Neural cell (in vitro differentiated cells): ENCODE measurements around the gene SLITRK1. TPM values are rescaled to one million over a fixed set of nuclear protein-coding genes. Genes with fewer than 3 reads are reported as not detected.
A peak's percentile ranks its signal among the peaks of the same experiment; 100 is the strongest.

Experiments
- H2AFZ ChIP-seq: fragments of 200-600, 300-800 bp; sonication (generic), shearing (Covaris generic); 2 replicates; pipeline ENCODE4 v1.6.0; 2014; ENCODE audit warnings: low read depth, mild to moderate bottlenecking, antibody characterized with exemption, low read length, moderate library complexity
- H3F3A ChIP-seq: fragments of 200-600 bp; shearing (Covaris generic); 2 replicates; pipeline ENCODE4 v1.6.1; 2016; ENCODE audit warnings: mild to moderate bottlenecking, moderate library complexity, mixed read lengths, antibody characterized with exemption, low read length; ENCODE audit not compliant: insufficient read depth, poor library complexity, severe bottlenecking
- H3K27ac ChIP-seq: fragments of 200-600, 300-800 bp; sonication (generic), shearing (Covaris generic); 2 replicates; pipeline ENCODE4 v1.5.1; 2014; ENCODE audit warnings: mild to moderate bottlenecking, low read length, moderate library complexity
- H3K27me3 ChIP-seq: fragments of 300-800, 200-600 bp; sonication (generic), shearing (Covaris generic); 2 replicates; pipeline ENCODE4 v1.6.0; 2014; ENCODE audit warnings: mild to moderate bottlenecking, low read depth, low read length, moderate library complexity; ENCODE audit not compliant: insufficient read depth
- H3K36me3 ChIP-seq: fragments of 300-800, 200-600 bp; sonication (generic), shearing (Covaris generic); 2 replicates; pipeline ENCODE4 v1.5.1; 2014; ENCODE audit warnings: mild to moderate bottlenecking, antibody characterized with exemption, low read length, moderate library complexity; ENCODE audit not compliant: insufficient read depth
- H3K4me2 ChIP-seq: fragments of 300-800, 200-600 bp; sonication (generic), shearing (Covaris generic); 2 replicates; pipeline ENCODE4 v1.6.0; 2014; ENCODE audit warnings: mild to moderate bottlenecking, low read length
- H3K4me3 ChIP-seq: fragments of 300-800, 200-600 bp; sonication (generic), shearing (Covaris generic); 2 replicates; pipeline ENCODE4 v1.5.1; 2014; ENCODE audit warnings: mild to moderate bottlenecking, low read length, moderate library complexity
- H3K79me2 ChIP-seq: fragments of 200-600 bp; shearing (Covaris generic); replicated peaks from 2 replicates; pipeline ENCODE4 v1.6.0; 2014; ENCODE audit warnings: mild to moderate bottlenecking, low read length, moderate library complexity; ENCODE audit not compliant: insufficient read depth
- H3K9ac ChIP-seq: fragments of 300-800, 200-600 bp; sonication (generic), shearing (Covaris generic); 2 replicates; pipeline ENCODE4 v1.6.1; 2016; ENCODE audit warnings: mild to moderate bottlenecking, low read length, mixed read lengths
- H3K9me2 ChIP-seq: fragments of 200-600 bp; shearing (Covaris generic); 2 replicates; pipeline ENCODE4 v1.6.1; 2016; ENCODE audit warnings: mild to moderate bottlenecking, low read length, mixed read lengths; ENCODE audit not compliant: insufficient read depth
- H3K9me3 ChIP-seq: fragments of 200-600, 300-800 bp; sonication (generic), shearing (Covaris generic); 2 replicates; pipeline ENCODE4 v1.6.1; 2016; ENCODE audit warnings: mild to moderate bottlenecking, mixed run types, low read length, moderate library complexity, mixed read lengths
- H4K20me1 ChIP-seq: fragments of 200-600 bp; shearing (Covaris generic); 2 replicates; pipeline ENCODE4 v1.6.1; 2016; ENCODE audit warnings: mild to moderate bottlenecking, mixed run types; ENCODE audit not compliant: insufficient read depth
- EP300 ChIP-seq: fragments of 450-650 bp; conservative IDR thresholded peaks from 2 replicates; pipeline ENCODE4 v1.6.1; 2014; ENCODE audit warnings: antibody characterized with exemption, mild to moderate bottlenecking, moderate library complexity; ENCODE audit not compliant: poor library complexity, severe bottlenecking
- EZH2 ChIP-seq: fragments of 200-600, 300-800 bp; shearing (Covaris generic), sonication (generic); IDR thresholded peaks from 2 replicates; pipeline ENCODE4 v1.6.1; 2014; ENCODE audit warnings: antibody characterized with exemption, low read length, borderline replicate concordance, mild to moderate bottlenecking; ENCODE audit not compliant: insufficient read depth, poor library complexity, severe bottlenecking
- MXI1 ChIP-seq: fragments of 450-650 bp; conservative IDR thresholded peaks from 2 replicates; pipeline ENCODE4 v1.6.1; 2014; ENCODE audit warnings: antibody characterized with exemption, mild to moderate bottlenecking; ENCODE audit not compliant: poor library complexity, severe bottlenecking
- POLR2AphosphoS5 ChIP-seq: IDR thresholded peaks from 2 replicates; pipeline ENCODE4 v1.6.1; 2012
- RAD21 ChIP-seq: fragments of 450-650 bp; conservative IDR thresholded peaks from 2 replicates; pipeline ENCODE4 v1.6.1; 2014; ENCODE audit warnings: antibody characterized with exemption, mild to moderate bottlenecking, moderate library complexity
- SMC3 ChIP-seq: fragments of 450-650 bp; conservative IDR thresholded peaks from 2 replicates; pipeline ENCODE4 v1.6.1; 2014; ENCODE audit warnings: antibody characterized with exemption, mild to moderate bottlenecking, moderate library complexity; ENCODE audit not compliant: poor library complexity
- TAF1 ChIP-seq: IDR thresholded peaks from 2 replicates; pipeline ENCODE4 v1.6.1; 2012; ENCODE audit warnings: low read depth
- polyA plus RNA-seq: library from polyadenylated mRNA; depleted of rRNA; stranded (reverse); fragments of >200 nt; gene quantifications from 2 replicates; pipeline ENCODE4 v1.2.3, GENCODE V29; 2014
- TF ChIP-seq, protein P1 (sequence below): fragments of 450-650 bp; IDR thresholded peaks from 2 replicates; pipeline ENCODE4 v1.5.1; 2014; ENCODE audit warnings: antibody characterized with exemption, mild to moderate bottlenecking, moderate library complexity; ENCODE audit not compliant: poor library complexity, severe bottlenecking
- TF ChIP-seq, protein P2 (sequence below): IDR thresholded peaks from 2 replicates; pipeline ENCODE4 v1.6.1; 2012; ENCODE audit warnings: borderline replicate concordance

SLITRK1 gene
- polyA plus RNA-seq, 1 donor from 2014 or later: 14.8 TPM

DNA sequence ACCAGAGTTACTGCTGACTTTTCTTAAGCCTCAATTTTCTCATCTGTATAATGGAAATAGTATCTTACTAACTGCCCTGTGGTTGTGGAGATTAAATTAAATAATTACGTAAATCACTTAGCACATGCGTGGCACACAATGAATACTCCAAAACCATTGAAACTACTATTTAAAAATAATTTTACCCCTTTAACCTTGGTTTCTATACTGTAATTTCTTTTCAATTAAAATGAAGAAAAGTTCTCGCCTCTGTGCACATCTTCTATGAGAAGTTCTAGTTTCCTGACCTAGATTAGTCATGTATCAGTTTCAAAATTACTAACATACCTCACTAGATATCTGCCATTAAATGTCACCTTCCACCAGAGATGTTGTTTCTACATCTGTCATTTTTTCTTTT lies 5.7 kb downstream of the SLITRK1 start:
- H3K27ac ChIP-seq: no peak overlapping the region
- peaks cover 26% of the 10 kb centered on the region for H3K36me3 ChIP-seq
- TF ChIP-seq POLR2AphosphoS5 (no peak), EP300 (no peak), MXI1 (no peak), RAD21 (no peak), EZH2 (no peak), TAF1 (no peak), SMC3 (no peak)
- TF ChIP-seq, protein P1, sequence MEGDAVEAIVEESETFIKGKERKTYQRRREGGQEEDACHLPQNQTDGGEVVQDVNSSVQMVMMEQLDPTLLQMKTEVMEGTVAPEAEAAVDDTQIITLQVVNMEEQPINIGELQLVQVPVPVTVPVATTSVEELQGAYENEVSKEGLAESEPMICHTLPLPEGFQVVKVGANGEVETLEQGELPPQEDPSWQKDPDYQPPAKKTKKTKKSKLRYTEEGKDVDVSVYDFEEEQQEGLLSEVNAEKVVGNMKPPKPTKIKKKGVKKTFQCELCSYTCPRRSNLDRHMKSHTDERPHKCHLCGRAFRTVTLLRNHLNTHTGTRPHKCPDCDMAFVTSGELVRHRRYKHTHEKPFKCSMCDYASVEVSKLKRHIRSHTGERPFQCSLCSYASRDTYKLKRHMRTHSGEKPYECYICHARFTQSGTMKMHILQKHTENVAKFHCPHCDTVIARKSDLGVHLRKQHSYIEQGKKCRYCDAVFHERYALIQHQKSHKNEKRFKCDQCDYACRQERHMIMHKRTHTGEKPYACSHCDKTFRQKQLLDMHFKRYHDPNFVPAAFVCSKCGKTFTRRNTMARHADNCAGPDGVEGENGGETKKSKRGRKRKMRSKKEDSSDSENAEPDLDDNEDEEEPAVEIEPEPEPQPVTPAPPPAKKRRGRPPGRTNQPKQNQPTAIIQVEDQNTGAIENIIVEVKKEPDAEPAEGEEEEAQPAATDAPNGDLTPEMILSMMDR: no peak
- TF ChIP-seq, protein P2, sequence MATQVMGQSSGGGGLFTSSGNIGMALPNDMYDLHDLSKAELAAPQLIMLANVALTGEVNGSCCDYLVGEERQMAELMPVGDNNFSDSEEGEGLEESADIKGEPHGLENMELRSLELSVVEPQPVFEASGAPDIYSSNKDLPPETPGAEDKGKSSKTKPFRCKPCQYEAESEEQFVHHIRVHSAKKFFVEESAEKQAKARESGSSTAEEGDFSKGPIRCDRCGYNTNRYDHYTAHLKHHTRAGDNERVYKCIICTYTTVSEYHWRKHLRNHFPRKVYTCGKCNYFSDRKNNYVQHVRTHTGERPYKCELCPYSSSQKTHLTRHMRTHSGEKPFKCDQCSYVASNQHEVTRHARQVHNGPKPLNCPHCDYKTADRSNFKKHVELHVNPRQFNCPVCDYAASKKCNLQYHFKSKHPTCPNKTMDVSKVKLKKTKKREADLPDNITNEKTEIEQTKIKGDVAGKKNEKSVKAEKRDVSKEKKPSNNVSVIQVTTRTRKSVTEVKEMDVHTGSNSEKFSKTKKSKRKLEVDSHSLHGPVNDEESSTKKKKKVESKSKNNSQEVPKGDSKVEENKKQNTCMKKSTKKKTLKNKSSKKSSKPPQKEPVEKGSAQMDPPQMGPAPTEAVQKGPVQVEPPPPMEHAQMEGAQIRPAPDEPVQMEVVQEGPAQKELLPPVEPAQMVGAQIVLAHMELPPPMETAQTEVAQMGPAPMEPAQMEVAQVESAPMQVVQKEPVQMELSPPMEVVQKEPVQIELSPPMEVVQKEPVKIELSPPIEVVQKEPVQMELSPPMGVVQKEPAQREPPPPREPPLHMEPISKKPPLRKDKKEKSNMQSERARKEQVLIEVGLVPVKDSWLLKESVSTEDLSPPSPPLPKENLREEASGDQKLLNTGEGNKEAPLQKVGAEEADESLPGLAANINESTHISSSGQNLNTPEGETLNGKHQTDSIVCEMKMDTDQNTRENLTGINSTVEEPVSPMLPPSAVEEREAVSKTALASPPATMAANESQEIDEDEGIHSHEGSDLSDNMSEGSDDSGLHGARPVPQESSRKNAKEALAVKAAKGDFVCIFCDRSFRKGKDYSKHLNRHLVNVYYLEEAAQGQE: no peak
- H3F3A ChIP-seq: no peaks in the 10 kb centered on the region
- H3K9me2 ChIP-seq: no peaks in the 10 kb centered on the region
- H3K9me3 ChIP-seq: no peaks in the 10 kb centered on the region
- no peak overlapping the region for H2AFZ ChIP-seq
- peaks cover 87% of the 10 kb centered on the region for H3K79me2 ChIP-seq
- H3K4me3 ChIP-seq: peak overlapping the region; percentile 87
- no peaks in the 10 kb centered on the region for H4K20me1 ChIP-seq
- H3K9ac ChIP-seq: no peak overlapping the region
- no peak overlapping the region for H3K4me2 ChIP-seq
- H3K27me3 ChIP-seq: no peaks in the 10 kb centered on the region

DNA sequence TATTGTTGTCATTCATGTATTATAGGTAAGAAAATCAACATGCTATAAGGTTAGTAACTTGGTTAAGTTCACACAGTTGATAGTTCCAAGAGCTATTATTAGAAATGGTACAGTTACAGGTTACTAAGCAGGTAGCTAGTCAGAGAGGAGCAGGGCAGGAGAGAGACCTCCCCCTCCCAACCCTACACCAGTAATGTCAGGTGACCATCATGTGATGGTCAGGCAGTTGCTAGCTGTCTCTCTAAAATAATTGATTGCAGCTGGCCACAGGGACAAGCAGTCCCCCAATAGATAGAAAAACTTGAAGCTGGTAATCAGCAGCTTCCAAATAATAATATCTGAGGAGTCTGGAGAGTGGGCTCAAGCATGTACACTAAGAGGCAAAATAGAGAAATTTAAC lies 14.6 kb downstream of the SLITRK1 start:
- no peak overlapping the region for H3K4me3 ChIP-seq
- no peaks in the 10 kb centered on the region for H3F3A ChIP-seq
- H3K9ac ChIP-seq: no peak overlapping the region
- H4K20me1 ChIP-seq: no peaks in the 10 kb centered on the region
- H2AFZ ChIP-seq: no peak overlapping the region
- peaks cover 34% of the 10 kb centered on the region for H3K79me2 ChIP-seq
- H3K4me2 ChIP-seq: no peak overlapping the region
- no peaks in the 10 kb centered on the region for H3K27me3 ChIP-seq
- TF ChIP-seq, protein P1: no peak
- no peak for TF ChIP-seq TAF1
- TF ChIP-seq, protein P2: no peak
- no peak for TF ChIP-seq SMC3
- no peaks in the 10 kb centered on the region for H3K36me3 ChIP-seq
- H3K9me2 ChIP-seq: no peaks in the 10 kb centered on the region
- no peak overlapping the region for H3K27ac ChIP-seq
- H3K9me3 ChIP-seq: no peaks in the 10 kb centered on the region
